Motor neuron (in vitro differentiated cells): ENCODE measurements around the gene TFF3. TPM values are rescaled to one million over a fixed set of nuclear protein-coding genes. Genes with fewer than 3 reads are reported as not detected.

Experiments
- ATAC-seq, 8 experiments: fragments of 200-7000 bp; cut with Tn5 transposase; replicated peaks in 6 of 8; 2 replicates each; pipeline ENCODE4 v1.8.0; 2021; ENCODE audit warnings: mild to moderate bottlenecking in 8 of 8, moderate library complexity in 8 of 8
- H3K27ac ChIP-seq, 2 donors: fragments of 250-450 bp; sonication (Bioruptor Pico); 2 replicates each; pipeline ENCODE4 v1.9.0; 2021; ENCODE audit warnings: antibody characterized with exemption in 2 of 2, mild to moderate bottlenecking in 2 of 2, moderate library complexity in 1 of 2
- H3K4me1 ChIP-seq, 2 donors: fragments of 250-450 bp; sonication (Bioruptor Pico); replicated peaks in 1 of 2; 2 replicates each; pipeline ENCODE4 v1.6.1; 2021; ENCODE audit warnings: antibody characterized with exemption in 2 of 2, mild to moderate bottlenecking in 2 of 2, moderate library complexity in 1 of 2
- H3K4me3 ChIP-seq, 5 donors: fragments of 250-450 bp; sonication (Bioruptor Pico); 2 replicates each; pipeline ENCODE4 v1.9.0; 2021; ENCODE audit warnings: antibody characterized with exemption in 5 of 5, mild to moderate bottlenecking in 5 of 5, moderate library complexity in 4 of 5
- WGBS, 10 experiments: fragments of 450-650 bp; shearing (Covaris generic); methylation state at CpG; one replicate each; pipeline ENCODE4 v1.0.0; 2022; 5-methylcytosine and 5-hydroxymethylcytosine counted together
- in situ Hi-C, 9 experiments: fragments of 400-800 bp; cut with MboI; loops; one replicate each; pipeline ENCODE4 v1.15.0; 2021; ENCODE audit warnings: low sequenced_read_pairs in 9 of 9, low pct_unique_long_range_greater_than_20kb in 2 of 9; ENCODE audit not compliant: unreplicated experiment in 9 of 9
- total RNA-seq, 8 experiments: library from RNA; unstranded; fragments of 300-600 nt; gene quantifications; 2 replicates each; pipeline versions ENCODE4 v1.2.3 to v1.2.4, GENCODE V29; 2022

The TFF3 gene, protein sequence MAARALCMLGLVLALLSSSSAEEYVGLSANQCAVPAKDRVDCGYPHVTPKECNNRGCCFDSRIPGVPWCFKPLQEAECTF
- 100 to 1,000 TPM in 1 of 8 experiments, 1 to 10 TPM in 1, under 1 TPM in 4, not detected in 2; 0.11 to 143 (median 0.63) TPM for total RNA-seq

DNA sequence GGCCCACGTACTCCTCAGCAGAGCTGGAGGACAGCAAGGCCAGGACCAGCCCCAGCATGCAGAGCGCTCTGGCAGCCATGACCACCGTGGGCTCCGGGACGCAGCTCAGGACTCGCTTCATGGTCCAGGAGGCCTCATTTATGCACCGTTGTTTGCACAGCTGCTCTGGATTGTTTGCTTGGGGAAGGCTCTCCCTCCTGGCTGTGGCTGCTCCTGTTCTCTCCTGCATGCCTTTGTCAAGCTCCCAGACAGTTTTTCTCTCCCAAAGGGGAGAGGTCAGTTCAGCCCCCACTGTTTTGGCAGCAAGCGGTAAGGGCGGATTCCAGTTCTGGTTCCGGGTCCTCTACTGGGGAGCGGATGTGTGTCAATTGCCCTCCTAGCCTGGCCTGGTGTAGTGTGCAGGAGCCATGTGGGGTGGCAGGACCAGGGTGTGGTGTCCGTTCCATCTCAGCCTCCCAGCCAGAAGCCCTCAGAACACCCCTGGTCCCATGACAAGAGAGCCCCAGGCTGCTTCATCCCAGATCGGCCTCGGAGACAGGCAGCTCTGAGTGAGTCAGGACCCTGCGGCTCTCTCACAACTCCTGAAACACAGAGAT, at the start of gene TFF3:
TFF3 (minus strand) TSS at position 114 of the 596 bp plus-strand sequence; CDS start at position 79, 35 bp downstream.
- H3K4me3 ChIP-seq: no peak within 1 kb of the TSS
- H3K27ac ChIP-seq: peak within 1 kb of the TSS in 1 of 2 donors; percentile 5
- peaks cover 0 to 22% of the 10 kb centered on the region in 2 donors for H3K4me1 ChIP-seq
- in situ Hi-C loops: loop anchor here in 3 of 9 experiments (25.0 kb wide), 2 partner anchors 122 to 222 kb away; no protein-coding TSS in a partner anchor
- peak in 6 of 8 experiments; percentile 67 to 94 (median 74) for ATAC-seq
- WGBS, 10 experiments: 31 to 70% (median 50%) methylated on average over 2 to 8 of the region's 15 CpGs; no CpG with 5 or more reads in 6 of the 10 experiments

DNA sequence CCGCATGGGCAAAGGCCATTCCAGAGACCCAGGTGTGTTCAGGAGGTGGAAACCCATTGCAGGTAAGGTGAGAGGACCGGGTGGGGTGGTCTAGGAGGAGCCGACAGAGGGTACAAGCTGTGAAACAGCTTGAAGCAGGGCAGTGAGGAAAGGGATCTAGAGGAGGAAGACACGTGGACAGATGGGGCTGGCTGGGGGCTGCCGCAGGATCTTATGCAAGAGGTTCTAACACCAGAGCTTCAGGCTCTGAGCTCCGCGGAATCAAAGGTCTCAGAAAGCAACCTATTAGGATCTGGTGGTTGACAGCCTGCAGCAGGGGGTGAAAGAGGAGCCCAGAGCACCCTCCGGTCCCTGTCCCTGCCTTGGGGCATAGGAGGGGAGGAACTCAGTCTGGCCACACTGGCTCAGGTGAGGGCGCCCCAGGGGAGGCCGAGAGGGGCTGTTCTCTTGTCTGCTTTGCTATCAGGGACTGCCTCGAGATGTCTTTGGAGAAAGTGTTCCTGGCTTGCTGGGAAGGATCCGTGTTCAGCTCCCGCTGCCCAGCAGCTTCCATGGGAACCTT, 49.2 kb upstream of the TFF3 start:
- 40 to 100% (median 87%) methylated on average over 1 to 6 of the region's 13 CpGs; no CpG with 5 or more reads in 3 of the 10 experiments for WGBS, 10 experiments
- Histone ChIP-seq H3K4me1 (no peaks in the 10 kb centered on the region), H3K27ac (no peak overlapping the region), H3K4me3 (no peak overlapping the region)
- ATAC-seq: no peak
- in situ Hi-C loops: loop anchor here in 1 of 9 experiments (25.0 kb wide), 1 partner anchor 98 kb away; no protein-coding TSS in a partner anchor

DNA sequence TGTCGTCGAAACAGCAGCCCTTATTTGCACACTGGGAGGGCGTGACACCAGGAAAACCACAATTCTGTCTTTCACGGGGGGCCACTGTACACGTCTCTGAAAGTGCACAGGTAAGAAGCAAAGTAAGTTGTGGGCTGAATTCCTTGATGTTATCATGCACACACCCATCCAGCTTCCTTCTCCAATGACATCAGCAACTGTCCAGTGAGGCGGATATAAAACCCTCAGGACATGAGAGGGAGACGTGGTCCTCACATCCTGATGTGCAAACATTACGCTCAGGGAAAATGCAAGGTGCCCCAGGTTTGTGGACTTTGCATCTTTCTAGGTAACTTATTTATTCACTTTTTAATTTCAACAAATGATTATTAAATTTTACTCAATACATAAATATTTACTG, 48.1 kb upstream of the TFF3 start:
- Histone ChIP-seq H3K4me3 (no peak overlapping the region), H3K27ac (no peak overlapping the region), H3K4me1 (no peaks in the 10 kb centered on the region)
- 20 to 100% (median 78%) methylated on average over 1 to 3 of the region's 8 CpGs; no CpG with 5 or more reads in 4 of the 10 experiments for WGBS, 10 experiments
- in situ Hi-C loops: loop anchor here in 1 of 9 experiments (25.0 kb wide), 1 partner anchor 99 kb away; no protein-coding TSS in a partner anchor
- no peak for ATAC-seq

DNA sequence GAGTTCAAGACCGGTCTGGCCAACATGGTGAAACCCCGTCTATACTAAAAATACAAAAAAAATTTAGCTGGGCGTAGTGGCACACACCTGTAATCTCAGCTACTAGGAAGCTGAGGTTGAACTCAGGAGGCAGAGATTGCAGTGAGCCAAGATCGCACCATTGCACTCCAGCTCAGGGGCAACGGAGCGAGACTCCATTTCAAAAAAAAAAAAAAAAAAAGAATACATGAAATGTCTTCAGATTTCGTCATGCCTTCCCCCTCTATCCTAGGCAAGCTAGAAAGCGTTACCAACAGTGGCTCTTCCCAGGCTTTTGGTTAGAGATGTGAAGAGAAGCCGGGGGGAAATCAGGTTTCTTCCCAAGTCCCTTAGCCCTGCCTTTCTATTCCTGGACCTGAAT, 47.5 kb upstream of the TFF3 start:
- ATAC-seq: no peak
- WGBS, 10 experiments: 6 to 94% (median 86%) methylated on average over 2 to 8 of the region's 9 CpGs; no CpG with 5 or more reads in 2 of the 10 experiments

DNA sequence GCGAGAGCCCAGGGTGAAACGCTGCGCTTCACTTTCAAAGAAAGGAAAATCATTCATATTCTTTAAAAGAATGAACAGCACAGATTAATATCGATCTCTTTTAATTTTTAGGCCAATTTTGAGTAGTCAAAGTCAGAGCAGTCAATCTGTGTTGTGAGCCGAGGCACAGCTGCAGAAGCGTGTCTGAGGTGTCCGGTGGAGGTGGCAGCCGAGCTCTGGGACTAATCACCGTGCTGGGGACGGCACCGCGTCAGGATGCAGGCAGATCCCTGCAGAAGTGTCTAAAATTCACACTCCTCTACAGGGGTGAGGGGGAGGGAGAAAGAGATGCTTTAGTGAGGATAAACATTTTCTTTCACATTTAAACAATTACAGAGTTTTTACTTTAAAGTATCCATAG, 47.0 kb upstream of the TFF3 start:
- no peak for ATAC-seq
- in situ Hi-C loops: loop anchor here in 1 of 9 experiments (25.0 kb wide), 1 partner anchor 100 kb away; no protein-coding TSS in a partner anchor
- Histone ChIP-seq H3K4me3 (no peak overlapping the region), H3K4me1 (no peaks in the 10 kb centered on the region), H3K27ac (no peak overlapping the region)
- WGBS, 10 experiments: 0 to 88% (median 14%) methylated on average over 2 to 8 of the region's 12 CpGs; no CpG with 5 or more reads in 5 of the 10 experiments

More for the DNA sequence above, 47.5 kb upstream of the TFF3 start:
- H3K27ac ChIP-seq: no peak overlapping the region
- H3K4me1 ChIP-seq: no peaks in the 10 kb centered on the region
- in situ Hi-C loops: loop anchor here in 1 of 9 experiments (25.0 kb wide), 1 partner anchor 100 kb away; no protein-coding TSS in a partner anchor
- no peak overlapping the region for H3K4me3 ChIP-seq

DNA sequence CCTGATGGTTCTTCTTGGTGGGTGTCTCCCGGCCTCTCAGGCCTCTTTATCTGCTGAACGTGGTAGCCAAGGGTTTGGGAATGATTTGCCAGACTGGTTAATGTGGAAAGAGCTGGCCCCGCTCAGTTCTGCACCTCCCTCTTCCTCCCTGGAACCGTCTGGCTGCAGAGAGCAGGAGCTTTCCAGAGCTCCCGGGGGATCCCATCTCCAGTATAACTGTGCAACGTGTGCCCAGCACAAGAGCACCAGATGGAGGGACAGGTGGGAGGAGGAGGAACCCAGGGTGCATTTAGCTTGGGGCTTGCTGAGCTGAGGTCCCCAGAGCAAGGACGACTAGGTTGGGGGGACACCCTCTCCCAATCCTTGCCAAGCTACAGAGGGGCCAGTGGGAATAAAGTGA, 46.1 kb upstream of the TFF3 start:
- H3K27ac ChIP-seq: no peak overlapping the region
- no peaks in the 10 kb centered on the region for H3K4me1 ChIP-seq
- 13 to 60% (median 39%) methylated on average over 1 to 5 of the region's 7 CpGs; no CpG with 5 or more reads in 6 of the 10 experiments for WGBS, 10 experiments
- no peak overlapping the region for H3K4me3 ChIP-seq
- in situ Hi-C loops: loop anchor here in 1 of 9 experiments (25.0 kb wide), 1 partner anchor 101 kb away; no protein-coding TSS in a partner anchor
- peak in 1 of 8 experiments; percentile 29 for ATAC-seq

DNA sequence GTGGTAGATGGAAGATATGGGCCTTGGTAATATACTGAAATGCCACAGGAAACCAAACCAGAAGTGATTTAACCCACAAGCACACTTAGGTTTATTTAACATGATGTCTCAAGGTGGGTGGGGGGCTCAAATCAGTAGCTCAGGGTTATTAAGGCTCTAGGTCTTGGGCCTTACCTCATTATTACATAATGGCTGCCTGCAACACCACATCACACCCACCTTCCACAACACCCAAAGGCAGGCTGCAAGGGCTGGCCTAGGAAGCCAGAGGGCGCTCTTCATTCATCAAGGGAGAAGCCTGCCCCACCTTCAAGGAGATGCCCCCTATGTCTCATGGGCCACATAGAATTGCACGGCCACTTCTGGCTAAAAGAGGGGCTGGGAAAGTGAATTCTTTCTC, 45.1 kb upstream of the TFF3 start:
- WGBS, 10 experiments: 0 to 80% (median 20%) methylated on average over 1 to 2 of the region's 2 CpGs; no CpG with 5 or more reads in 6 of the 10 experiments
- no peaks in the 10 kb centered on the region for H3K4me1 ChIP-seq
- H3K27ac ChIP-seq: no peak overlapping the region
- no peak overlapping the region for H3K4me3 ChIP-seq
- no peak for ATAC-seq
- in situ Hi-C loops: loop anchor here in 1 of 9 experiments (25.0 kb wide), 1 partner anchor 102 kb away; no protein-coding TSS in a partner anchor

DNA sequence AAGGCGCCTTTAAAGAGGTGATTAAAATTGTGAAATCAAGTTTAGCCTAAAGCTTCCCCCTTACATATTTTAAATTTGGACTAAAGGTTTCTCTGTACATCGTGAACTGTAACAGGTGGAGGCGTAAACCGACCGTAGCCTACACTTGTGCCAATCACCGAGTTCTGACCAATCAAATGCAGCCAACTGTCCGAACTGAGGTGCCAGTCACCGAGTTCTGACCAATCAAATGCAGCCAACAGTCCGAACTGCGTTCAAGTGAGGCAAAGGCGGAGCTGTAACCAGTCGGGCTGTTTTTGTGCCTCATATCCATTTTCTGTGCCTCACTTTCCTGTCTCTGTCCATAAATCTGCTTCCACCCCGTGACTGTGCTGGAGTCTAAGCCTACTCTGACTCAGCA, 43.7 kb upstream of the TFF3 start:
- no peak overlapping the region for H3K4me3 ChIP-seq
- no peak for ATAC-seq
- no peak overlapping the region for H3K27ac ChIP-seq
- in situ Hi-C loops: loop anchor here in 1 of 9 experiments (25.0 kb wide), 1 partner anchor 103 kb away; no protein-coding TSS in a partner anchor
- no peaks in the 10 kb centered on the region for H3K4me1 ChIP-seq
- WGBS, 10 experiments: 30 to 94% (median 70%) methylated on average over 4 to 12 of the region's 13 CpGs

DNA sequence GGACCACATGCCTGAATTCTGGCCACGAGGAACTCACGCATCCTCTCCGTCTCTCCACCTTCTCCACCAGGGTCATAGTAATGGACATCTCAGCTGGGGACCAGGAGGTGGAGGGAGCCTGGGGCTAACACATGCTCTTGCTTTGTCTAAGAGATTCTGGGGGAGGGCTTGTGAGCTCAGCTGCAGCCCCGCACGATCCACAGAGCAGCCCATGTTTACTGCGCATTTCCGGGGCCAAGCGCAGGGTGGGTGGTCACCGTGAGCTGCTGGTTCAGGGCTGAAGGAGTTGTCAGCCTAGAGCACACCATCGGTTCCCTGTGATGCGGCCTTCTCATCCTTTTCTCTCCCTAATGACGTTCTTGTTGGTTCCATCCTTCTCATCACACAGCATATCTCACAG, 43.1 kb upstream of the TFF3 start:
- in situ Hi-C loops: loop anchor here in 1 of 9 experiments (25.0 kb wide), 1 partner anchor 104 kb away; no protein-coding TSS in a partner anchor
- no peaks in the 10 kb centered on the region for H3K4me1 ChIP-seq
- 60 to 100% (median 100%) methylated on average over 1 to 4 of the region's 12 CpGs; no CpG with 5 or more reads in 4 of the 10 experiments for WGBS, 10 experiments
- no peak overlapping the region for H3K4me3 ChIP-seq
- no peak for ATAC-seq
- H3K27ac ChIP-seq: no peak overlapping the region

DNA sequence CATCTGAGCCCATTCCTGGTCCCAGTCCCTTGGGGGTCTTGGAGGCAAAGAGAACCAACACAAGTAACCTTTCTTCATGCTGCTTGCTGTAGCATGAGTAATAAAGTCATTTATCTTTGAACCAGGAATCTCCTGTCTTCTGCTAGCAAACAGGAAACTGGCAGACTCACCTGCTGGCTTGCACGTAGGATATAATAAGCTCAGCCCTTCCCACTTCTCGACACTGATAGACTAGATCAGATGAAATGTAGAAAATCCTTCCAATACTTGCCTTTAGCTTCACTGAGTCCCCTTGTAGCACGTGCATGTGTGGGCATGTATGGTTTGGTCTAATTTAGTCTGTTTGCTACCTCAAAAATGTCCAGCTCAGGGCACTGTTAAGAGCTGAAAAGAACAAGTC, 42.1 kb upstream of the TFF3 start:
- 0 to 100% (median 26%) methylated on average over 1 to 3 of the region's 3 CpGs; no CpG with 5 or more reads in 2 of the 10 experiments for WGBS, 10 experiments
- no peak overlapping the region for H3K4me3 ChIP-seq
- H3K4me1 ChIP-seq: no peaks in the 10 kb centered on the region
- ATAC-seq: no peak
- in situ Hi-C loops: loop anchor here in 1 of 9 experiments (25.0 kb wide), 1 partner anchor 105 kb away; no protein-coding TSS in a partner anchor
- no peak overlapping the region for H3K27ac ChIP-seq

DNA sequence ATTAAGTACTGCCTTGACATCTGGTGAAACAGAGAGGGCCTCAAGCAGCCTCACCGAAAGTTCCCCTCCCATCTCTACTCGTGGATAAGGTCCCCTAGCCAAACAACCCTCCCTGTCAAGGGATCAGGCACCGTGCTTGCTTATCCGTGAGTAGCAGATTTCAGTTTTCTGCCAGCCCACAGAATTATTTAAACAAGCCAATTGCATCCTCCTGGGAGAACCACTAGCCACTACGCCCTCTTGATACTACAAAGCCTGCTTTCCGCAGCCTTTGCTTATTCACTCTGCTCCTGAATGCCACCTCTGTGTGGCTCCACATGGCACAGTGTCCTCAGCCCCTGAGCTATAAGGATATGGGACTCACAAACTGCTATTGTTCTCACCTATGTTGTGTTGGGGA, 41.4 kb upstream of the TFF3 start:
- no peaks in the 10 kb centered on the region for H3K4me1 ChIP-seq
- in situ Hi-C loops: loop anchor here in 1 of 9 experiments (25.0 kb wide), 1 partner anchor 106 kb away; no protein-coding TSS in a partner anchor
- H3K27ac ChIP-seq: no peak overlapping the region
- H3K4me3 ChIP-seq: no peak overlapping the region
- WGBS, 10 experiments: 0 to 100% (median 47%) methylated on average over 1 to 6 of the region's 6 CpGs; no CpG with 5 or more reads in 2 of the 10 experiments
- no peak for ATAC-seq

DNA sequence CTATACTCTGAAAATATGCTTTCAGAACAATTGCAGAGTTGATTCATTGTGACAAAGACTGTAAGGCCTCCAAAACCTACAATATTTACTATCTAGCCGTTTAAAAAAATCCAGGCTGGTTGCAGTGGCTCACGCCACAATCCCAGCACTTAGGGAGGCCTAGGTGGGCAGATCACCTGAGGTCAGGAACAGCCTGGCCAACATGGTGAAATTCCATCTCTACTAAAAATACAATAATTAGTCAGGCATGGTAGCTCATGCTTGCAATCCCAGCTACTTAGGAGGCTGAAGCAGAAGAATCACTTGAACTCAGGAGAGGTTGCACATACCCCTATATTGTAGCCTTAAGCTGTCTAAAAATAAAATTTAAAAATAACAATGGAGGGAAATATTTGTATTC, 40.8 kb upstream of the TFF3 start:
- Histone ChIP-seq H3K4me1 (peaks cover 0 to 4% of the 10 kb centered on the region in 2 donors), H3K4me3 (no peak overlapping the region), H3K27ac (no peak overlapping the region)
- no peak for ATAC-seq
- in situ Hi-C loops: loop anchor here in 1 of 9 experiments (25.0 kb wide), 1 partner anchor 106 kb away; no protein-coding TSS in a partner anchor
- 14 to 100% (median 71%) methylated on average over 1 to 2 of the region's 2 CpGs; no CpG with 5 or more reads in 1 of the 10 experiments for WGBS, 10 experiments
